Testis (tissue), 2 donors: ENCODE measurements around the gene HSD17B10.

ENCODE experiments used
- POLR2A ChIP-seq: fragments of 450-650 bp; IDR thresholded peaks from one replicate; pipeline ENCODE4 v1.6.1; 2017; ENCODE audit warnings: antibody characterized with exemption, mild to moderate bottlenecking, moderate library complexity
- TF ChIP-seq, protein P1 (sequence below), 3 experiments: fragments of 450-650 bp in 2 of 3; fragments of 200-600 bp in 1 of 3; sonication (generic) in 1 of 3; IDR thresholded peaks; one replicate each; pipeline ENCODE4 v1.5.1; 2016 to 2019; ENCODE audit warnings: antibody characterized with exemption in 3 of 3, mild to moderate bottlenecking in 2 of 3, moderate library complexity in 1 of 3

DNA sequence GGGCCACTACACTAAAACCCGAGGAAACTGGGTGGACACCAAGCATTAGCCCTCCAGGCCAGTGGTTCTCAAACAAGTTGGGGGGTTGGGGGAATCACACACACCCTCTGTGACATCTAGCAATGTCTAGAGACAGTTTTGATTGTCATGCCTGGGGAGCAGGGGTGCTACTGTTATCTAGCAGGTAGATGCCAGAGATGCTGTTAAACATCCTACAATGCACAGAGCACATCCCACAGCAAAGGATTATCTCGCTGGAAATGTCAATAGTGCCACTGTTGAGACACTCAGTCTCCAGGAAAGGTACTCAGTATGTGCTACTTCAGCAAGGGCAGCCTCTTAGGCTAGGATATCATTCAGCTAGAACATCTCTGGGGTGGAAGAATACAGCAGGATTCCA, 13.0 kb downstream of the HSD17B10 start:
- TF ChIP-seq, protein P1, sequence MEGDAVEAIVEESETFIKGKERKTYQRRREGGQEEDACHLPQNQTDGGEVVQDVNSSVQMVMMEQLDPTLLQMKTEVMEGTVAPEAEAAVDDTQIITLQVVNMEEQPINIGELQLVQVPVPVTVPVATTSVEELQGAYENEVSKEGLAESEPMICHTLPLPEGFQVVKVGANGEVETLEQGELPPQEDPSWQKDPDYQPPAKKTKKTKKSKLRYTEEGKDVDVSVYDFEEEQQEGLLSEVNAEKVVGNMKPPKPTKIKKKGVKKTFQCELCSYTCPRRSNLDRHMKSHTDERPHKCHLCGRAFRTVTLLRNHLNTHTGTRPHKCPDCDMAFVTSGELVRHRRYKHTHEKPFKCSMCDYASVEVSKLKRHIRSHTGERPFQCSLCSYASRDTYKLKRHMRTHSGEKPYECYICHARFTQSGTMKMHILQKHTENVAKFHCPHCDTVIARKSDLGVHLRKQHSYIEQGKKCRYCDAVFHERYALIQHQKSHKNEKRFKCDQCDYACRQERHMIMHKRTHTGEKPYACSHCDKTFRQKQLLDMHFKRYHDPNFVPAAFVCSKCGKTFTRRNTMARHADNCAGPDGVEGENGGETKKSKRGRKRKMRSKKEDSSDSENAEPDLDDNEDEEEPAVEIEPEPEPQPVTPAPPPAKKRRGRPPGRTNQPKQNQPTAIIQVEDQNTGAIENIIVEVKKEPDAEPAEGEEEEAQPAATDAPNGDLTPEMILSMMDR (IDR thresholded peaks at IDR 0.05), result no peak
- TF ChIP-seq POLR2A, result no peak
